A673 (cell line): ENCODE data around the gene PI16.

ENCODE experiments used
- EZH2 ChIP-seq: fragments of 200-600 bp; sonication (generic); IDR thresholded peaks from 2 replicates; pipeline ENCODE4 v1.6.1; 2017; ENCODE audit warnings: borderline replicate concordance, low read depth, mild to moderate bottlenecking, mixed read lengths, antibody characterized with exemption, low read length; ENCODE audit not compliant: poor library complexity, severe bottlenecking
- TF ChIP-seq, protein P1 (sequence below): fragments of 300-800, 200-600 bp; sonication (generic); conservative IDR thresholded peaks from 2 replicates; pipeline ENCODE4 v1.5.1; 2017; ENCODE audit warnings: low read depth, mild to moderate bottlenecking, antibody characterized with exemption, low read length, moderate library complexity, mixed read lengths

GRCh38 chr6:36954262-36954931 lies at the start of gene PI16:
- TF ChIP-seq, protein P1, sequence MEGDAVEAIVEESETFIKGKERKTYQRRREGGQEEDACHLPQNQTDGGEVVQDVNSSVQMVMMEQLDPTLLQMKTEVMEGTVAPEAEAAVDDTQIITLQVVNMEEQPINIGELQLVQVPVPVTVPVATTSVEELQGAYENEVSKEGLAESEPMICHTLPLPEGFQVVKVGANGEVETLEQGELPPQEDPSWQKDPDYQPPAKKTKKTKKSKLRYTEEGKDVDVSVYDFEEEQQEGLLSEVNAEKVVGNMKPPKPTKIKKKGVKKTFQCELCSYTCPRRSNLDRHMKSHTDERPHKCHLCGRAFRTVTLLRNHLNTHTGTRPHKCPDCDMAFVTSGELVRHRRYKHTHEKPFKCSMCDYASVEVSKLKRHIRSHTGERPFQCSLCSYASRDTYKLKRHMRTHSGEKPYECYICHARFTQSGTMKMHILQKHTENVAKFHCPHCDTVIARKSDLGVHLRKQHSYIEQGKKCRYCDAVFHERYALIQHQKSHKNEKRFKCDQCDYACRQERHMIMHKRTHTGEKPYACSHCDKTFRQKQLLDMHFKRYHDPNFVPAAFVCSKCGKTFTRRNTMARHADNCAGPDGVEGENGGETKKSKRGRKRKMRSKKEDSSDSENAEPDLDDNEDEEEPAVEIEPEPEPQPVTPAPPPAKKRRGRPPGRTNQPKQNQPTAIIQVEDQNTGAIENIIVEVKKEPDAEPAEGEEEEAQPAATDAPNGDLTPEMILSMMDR: no peak
- no peak for TF ChIP-seq EZH2
